Measurements from ENCODE around the gene NXPE3. TPM values are rescaled to one million over a fixed set of nuclear protein-coding genes. Genes with fewer than 3 reads are reported as not detected.

NXPE3 gene
- polyA plus RNA-seq, 3 donors: 14.6 to 35.8 (median 19.8) TPM

DNA sequence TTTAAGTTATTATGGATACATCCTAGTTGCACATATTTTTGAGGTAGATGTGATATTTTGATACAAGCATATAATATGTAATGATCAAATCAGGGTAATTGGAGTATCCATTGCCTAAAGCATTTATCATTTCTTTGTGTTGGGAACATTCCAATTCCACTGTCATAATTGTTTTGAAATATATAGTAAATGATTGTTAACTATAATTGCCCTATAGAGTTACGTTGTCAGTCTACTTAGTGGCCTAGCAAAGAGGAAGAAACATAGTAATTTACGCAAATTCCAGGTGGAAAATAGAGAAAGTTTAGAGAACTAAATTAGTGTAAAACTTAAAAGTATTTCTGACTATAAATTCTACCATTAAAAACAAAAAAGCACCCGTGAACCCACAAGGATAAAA lies 24.9 kb downstream of the NXPE3 start:
- H3K9ac ChIP-seq (ENCODE audit: insufficient read depth, low read length, poor library complexity, severe bottlenecking): no peak overlapping the region
- Mint-ChIP-seq H3K27me3 (ENCODE audit: low read depth in 3 of 3) (no peaks in the 10 kb centered on the region), H3K4me1 (peaks cover 5% of the 10 kb centered on the region), H3K36me3 (peaks cover 61 to 75% of the 10 kb centered on the region in 2 donors), H3K4me3 (no peak overlapping the region), H3K9me3 (no peaks in the 10 kb centered on the region), H3K27ac (peak overlapping the region in 6 of 7 donors; percentile 32 to 85 (median 80))
- H3K27ac ChIP-seq (ENCODE audit: low read depth in 1 of 2, low read length in 2 of 2): peak overlapping the region in 1 of 2 donors; percentile 66
- intact Hi-C loops (cut with micrococcal nuclease): no loop called here
- WGBS (ENCODE audit: insufficient coverage): no CpG with 5 or more reads among the region's 3 CpGs
- H3K4me2 ChIP-seq (replicated peaks; ENCODE audit: extremely low read depth, low read length, poor library complexity, severe bottlenecking): no peak overlapping the region
- H3K27me3 ChIP-seq (ENCODE audit: control insufficient read depth in 2 of 2, insufficient read depth in 2 of 2, low read length in 2 of 2): no peaks in the 10 kb centered on the region
- DNase-seq: no peak
- peaks cover 4% of the 10 kb centered on the region for H4K20me1 ChIP-seq (ENCODE audit: insufficient read depth, low read length)
- peaks cover 36 to 86% of the 10 kb centered on the region in 2 donors for H3K36me3 ChIP-seq (replicated peaks in 1 of 2; ENCODE audit: control insufficient read depth in 1 of 2, insufficient read depth in 2 of 2, low read length in 2 of 2)
- TF ChIP-seq, protein P1, sequence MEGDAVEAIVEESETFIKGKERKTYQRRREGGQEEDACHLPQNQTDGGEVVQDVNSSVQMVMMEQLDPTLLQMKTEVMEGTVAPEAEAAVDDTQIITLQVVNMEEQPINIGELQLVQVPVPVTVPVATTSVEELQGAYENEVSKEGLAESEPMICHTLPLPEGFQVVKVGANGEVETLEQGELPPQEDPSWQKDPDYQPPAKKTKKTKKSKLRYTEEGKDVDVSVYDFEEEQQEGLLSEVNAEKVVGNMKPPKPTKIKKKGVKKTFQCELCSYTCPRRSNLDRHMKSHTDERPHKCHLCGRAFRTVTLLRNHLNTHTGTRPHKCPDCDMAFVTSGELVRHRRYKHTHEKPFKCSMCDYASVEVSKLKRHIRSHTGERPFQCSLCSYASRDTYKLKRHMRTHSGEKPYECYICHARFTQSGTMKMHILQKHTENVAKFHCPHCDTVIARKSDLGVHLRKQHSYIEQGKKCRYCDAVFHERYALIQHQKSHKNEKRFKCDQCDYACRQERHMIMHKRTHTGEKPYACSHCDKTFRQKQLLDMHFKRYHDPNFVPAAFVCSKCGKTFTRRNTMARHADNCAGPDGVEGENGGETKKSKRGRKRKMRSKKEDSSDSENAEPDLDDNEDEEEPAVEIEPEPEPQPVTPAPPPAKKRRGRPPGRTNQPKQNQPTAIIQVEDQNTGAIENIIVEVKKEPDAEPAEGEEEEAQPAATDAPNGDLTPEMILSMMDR (IDR thresholded peaks at IDR 0.05): no peak
- no peaks in the 10 kb centered on the region for H3K9me3 ChIP-seq (replicated peaks in 1 of 2; ENCODE audit: control insufficient read depth in 1 of 2, insufficient read depth in 1 of 2, low read length in 2 of 2)
- peaks cover 56% of the 10 kb centered on the region for H3K79me2 ChIP-seq (ENCODE audit: insufficient read depth, low read length)
- no peak overlapping the region for H3K4me3 ChIP-seq (replicated peaks in 1 of 3; ENCODE audit: low read depth in 2 of 3, low read length in 3 of 3)
- H2AFZ ChIP-seq (ENCODE audit: insufficient read depth, low read depth, low read length, poor library complexity, severe bottlenecking): no peak overlapping the region
- H3K4me1 ChIP-seq (ENCODE audit: control insufficient read depth in 1 of 2, insufficient read depth in 2 of 2, low read length in 2 of 2): peaks cover 4% of the 10 kb centered on the region in 2 donors

DNA sequence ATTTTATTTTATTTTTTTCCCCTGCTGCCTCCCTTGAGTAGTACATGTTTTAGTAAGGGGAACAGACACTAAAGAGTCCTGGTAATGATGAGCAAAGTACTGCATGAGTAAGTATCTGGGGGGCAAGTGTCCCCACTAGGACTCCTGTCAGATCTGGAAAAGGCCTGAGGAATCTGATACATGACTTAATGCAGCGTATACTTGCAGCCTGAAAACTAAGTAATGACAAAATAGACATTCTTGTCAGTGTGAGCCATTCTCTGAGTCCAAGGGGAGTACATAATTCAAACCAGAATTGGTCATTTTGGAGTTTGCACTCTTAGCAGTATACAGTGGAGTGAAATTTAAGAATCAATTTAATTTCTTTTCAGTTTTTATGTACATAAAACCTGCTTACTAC lies 27.5 kb downstream of the NXPE3 start:
- H3K27me3 Mint-ChIP-seq (ENCODE audit: low read depth in 3 of 3): no peaks in the 10 kb centered on the region
- Histone ChIP-seq H3K27ac (ENCODE audit: low read depth in 1 of 2, low read length in 2 of 2) (no peak overlapping the region), H3K9me3 (replicated peaks in 1 of 2; ENCODE audit: control insufficient read depth in 1 of 2, insufficient read depth in 1 of 2, low read length in 2 of 2) (no peaks in the 10 kb centered on the region), H3K4me1 (ENCODE audit: control insufficient read depth in 1 of 2, insufficient read depth in 2 of 2, low read length in 2 of 2) (peaks cover 9 to 18% of the 10 kb centered on the region in 2 donors), H2AFZ (ENCODE audit: insufficient read depth, low read depth, low read length, poor library complexity, severe bottlenecking) (no peak overlapping the region), H3K9ac (ENCODE audit: insufficient read depth, low read length, poor library complexity, severe bottlenecking) (no peak overlapping the region), H3K79me2 (ENCODE audit: insufficient read depth, low read length) (peaks cover 51% of the 10 kb centered on the region), H3K27me3 (ENCODE audit: control insufficient read depth in 2 of 2, insufficient read depth in 2 of 2, low read length in 2 of 2) (no peaks in the 10 kb centered on the region), H3K4me2 (replicated peaks; ENCODE audit: extremely low read depth, low read length, poor library complexity, severe bottlenecking) (no peak overlapping the region), H4K20me1 (ENCODE audit: insufficient read depth, low read length) (peaks cover 4% of the 10 kb centered on the region), H3K36me3 (replicated peaks in 1 of 2; ENCODE audit: control insufficient read depth in 1 of 2, insufficient read depth in 2 of 2, low read length in 2 of 2) (peaks cover 30 to 79% of the 10 kb centered on the region in 2 donors), H3K4me3 (replicated peaks in 1 of 3; ENCODE audit: low read depth in 2 of 3, low read length in 3 of 3) (no peak overlapping the region)
- 100% methylated on average over 1 of the region's 1 CpG for WGBS (ENCODE audit: insufficient coverage)
- intact Hi-C loops (cut with micrococcal nuclease): loop anchor here in 1 of 2 donors (5.0 kb wide), 1 partner anchor 726 kb away; no protein-coding TSS in a partner anchor
- H3K4me3 Mint-ChIP-seq: no peak overlapping the region
- TF ChIP-seq, protein P1 (IDR thresholded peaks at IDR 0.05): no peak
- DNase-seq: no peak
- H3K4me1 Mint-ChIP-seq: peaks cover 20% of the 10 kb centered on the region
- H3K36me3 Mint-ChIP-seq: peaks cover 50 to 63% of the 10 kb centered on the region in 2 donors
- no peaks in the 10 kb centered on the region for H3K9me3 Mint-ChIP-seq
- peak overlapping the region in 3 of 7 donors; percentile 3 to 54 (median 35) for H3K27ac Mint-ChIP-seq

Data from CD14-positive monocyte (primary cell).